Neutrophil (primary cell): ENCODE data around the gene ACBD6.

Experiments used
- H3K27ac ChIP-seq: fragments of 200-600 bp; sonication (generic); 2 replicates; pipeline ENCODE4 v1.5.1; 2016; ENCODE audit warnings: mild to moderate bottlenecking, moderate library complexity
- H3K27me3 ChIP-seq: fragments of 200-600 bp; sonication (generic); 2 replicates; pipeline ENCODE4 v1.6.0; 2016; ENCODE audit warnings: mild to moderate bottlenecking
- H3K36me3 ChIP-seq: fragments of 200-600 bp; sonication (generic); 2 replicates; pipeline ENCODE4 v1.5.1; 2017
- H3K4me1 ChIP-seq, 2 experiments: fragments of 200-600 bp in 1 of 2; sonication (generic) in 1 of 2; 1 replicate in 1 of 2; 2 replicates in 1 of 2; pipeline versions ENCODE4 v1.5.1 to v1.6.1; 2013 to 2016; ENCODE audit warnings: low read depth in 1 of 2, low read length in 1 of 2, mild to moderate bottlenecking in 1 of 2, moderate library complexity in 1 of 2; ENCODE audit not compliant: control insufficient read depth in 1 of 2, insufficient read depth in 1 of 2
- H3K4me3 ChIP-seq, 2 experiments: fragments of 200-600 bp in 1 of 2; sonication (generic) in 1 of 2; 1 replicate in 1 of 2; 2 replicates in 1 of 2; pipeline ENCODE4 v1.5.1; 2013 to 2016; ENCODE audit warnings: low read depth in 1 of 2, low read length in 1 of 2, mild to moderate bottlenecking in 1 of 2, moderate library complexity in 1 of 2
- H3K9me3 ChIP-seq: fragments of 200-600 bp; sonication (generic); 2 replicates; pipeline ENCODE4 v1.5.1; 2016
- CTCF ChIP-seq: fragments of 200-600 bp; sonication (generic); IDR thresholded peaks from 2 replicates; pipeline ENCODE4 v1.5.1; 2016; ENCODE audit warnings: antibody characterized with exemption

The ACBD6 gene

GRCh38 chr1:180261524-180262155 lies 240.7 kb downstream of the ACBD6 start:
- Histone ChIP-seq H3K27ac (no peak overlapping the region), H3K4me3 (no peak overlapping the region), H3K27me3 (peaks cover 56% of the 10 kb centered on the region), H3K36me3 (no peaks in the 10 kb centered on the region), H3K9me3 (no peaks in the 10 kb centered on the region), H3K4me1 (no peaks in the 10 kb centered on the region)
- TF ChIP-seq CTCF, result no peak

GRCh38 chr1:180261030-180261429 lies 241.3 kb downstream of the ACBD6 start:
- no peaks in the 10 kb centered on the region for H3K36me3 ChIP-seq
- H3K27me3 ChIP-seq, result peaks cover 56% of the 10 kb centered on the region
- H3K9me3 ChIP-seq, result no peaks in the 10 kb centered on the region
- TF ChIP-seq CTCF, result no peak
- no peaks in the 10 kb centered on the region for H3K4me1 ChIP-seq
- no peak overlapping the region for H3K4me3 ChIP-seq
- no peak overlapping the region for H3K27ac ChIP-seq

GRCh38 chr1:180260541-180260940 lies 241.8 kb downstream of the ACBD6 start:
- Histone ChIP-seq H3K4me1 (no peaks in the 10 kb centered on the region), H3K27me3 (peaks cover 53% of the 10 kb centered on the region), H3K27ac (no peak overlapping the region), H3K9me3 (no peaks in the 10 kb centered on the region), H3K4me3 (no peak overlapping the region), H3K36me3 (no peaks in the 10 kb centered on the region)
- no peak for TF ChIP-seq CTCF

- Histone ChIP-seq H3K9me3 (no peaks in the 10 kb centered on the region), H3K27me3 (peaks cover 44% of the 10 kb centered on the region), H3K27ac (no peak overlapping the region), H3K4me1 (no peaks in the 10 kb centered on the region), H3K4me3 (no peak overlapping the region), H3K36me3 (no peaks in the 10 kb centered on the region)
- no peak for TF ChIP-seq CTCF
Observed at GRCh38 chr1:180259431-180260338, 242.7 kb downstream of the ACBD6 start.

- peaks cover 39% of the 10 kb centered on the region for H3K27me3 ChIP-seq
- H3K9me3 ChIP-seq, result no peaks in the 10 kb centered on the region
Observed at GRCh38 chr1:180258935-180259334, 243.4 kb downstream of the ACBD6 start.

More at GRCh38 chr1:180258935-180259334, 243.4 kb downstream of the ACBD6 start:
- TF ChIP-seq CTCF, result no peak
- Histone ChIP-seq H3K36me3 (no peaks in the 10 kb centered on the region), H3K27ac (no peak overlapping the region), H3K4me3 (no peak overlapping the region), H3K4me1 (no peaks in the 10 kb centered on the region)
